Ammon's horn (tissue), 1 donor: Measurements from ENCODE around the gene CCDC136.

Experiments
- DNase-seq: peaks from one replicate; pipeline ENCODE4 v3.0.0-alpha.2; 2016; ENCODE audit warnings: low spot score

Gene CCDC136

DNA sequence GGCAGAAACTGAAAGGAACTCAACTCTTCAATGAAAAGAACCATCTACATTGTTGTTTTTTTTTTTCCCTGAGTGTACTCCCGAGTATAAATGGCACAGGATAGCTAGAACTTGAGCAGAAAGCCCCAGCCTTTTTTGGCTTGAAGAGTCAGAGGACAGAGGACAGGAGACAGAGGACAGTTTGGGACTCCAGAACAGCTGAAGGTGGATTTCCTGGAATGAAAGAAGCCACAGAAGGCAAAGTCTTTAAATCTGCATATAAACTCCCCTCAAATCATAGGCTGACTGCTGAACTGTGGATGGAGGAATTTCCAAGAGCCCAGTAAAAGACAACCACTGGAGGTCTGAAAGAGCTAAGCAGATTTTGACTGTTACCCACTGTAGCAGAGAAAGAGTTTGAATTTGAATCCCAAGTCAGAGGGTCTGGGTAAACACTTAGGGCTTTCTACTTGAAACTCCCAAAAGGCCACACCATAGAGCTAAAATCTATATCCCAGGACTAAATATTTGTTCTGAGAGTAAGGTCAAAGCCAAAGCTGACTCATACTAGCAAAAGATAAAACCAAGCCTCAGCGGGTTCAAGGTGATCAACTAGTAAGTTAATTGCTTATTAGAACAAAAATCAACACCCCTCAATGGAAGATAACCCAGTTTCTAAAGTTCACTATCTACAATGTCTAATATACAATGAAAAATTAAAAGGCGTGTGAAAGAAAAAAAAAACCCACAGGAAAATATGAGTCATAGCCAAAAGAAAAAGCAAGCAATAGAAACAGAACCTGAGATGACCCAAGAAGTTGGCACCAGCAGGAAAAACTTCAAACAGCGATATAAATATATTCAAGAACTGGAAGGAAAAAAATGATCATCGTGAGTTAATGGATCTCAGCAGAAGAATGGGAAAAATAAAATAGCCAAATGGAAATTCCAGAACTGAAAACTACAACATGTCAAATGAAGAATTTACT, 14.3 kb upstream of the CCDC136 start:
- no peak for DNase-seq

DNA sequence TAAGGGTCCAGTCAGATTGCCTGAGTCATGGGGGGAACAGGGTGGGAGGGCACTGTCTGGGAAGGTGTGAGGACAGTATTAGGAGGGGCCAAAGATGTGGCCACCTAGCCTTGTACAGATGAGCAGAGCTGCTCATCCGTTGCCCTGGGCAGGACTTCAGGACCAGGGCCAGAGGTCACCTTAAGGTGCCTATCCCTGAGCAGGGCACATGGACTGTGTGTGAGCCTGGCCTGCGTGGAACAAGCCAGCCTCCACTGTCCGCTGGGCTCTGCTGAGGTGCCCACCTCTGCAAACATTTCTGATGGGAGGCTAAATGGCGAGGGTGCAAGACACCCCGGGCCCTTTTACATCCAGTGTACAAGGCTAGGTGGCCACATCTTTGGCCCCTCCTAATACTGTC, 12.8 kb upstream of the CCDC136 start:
- no peak for DNase-seq

DNA sequence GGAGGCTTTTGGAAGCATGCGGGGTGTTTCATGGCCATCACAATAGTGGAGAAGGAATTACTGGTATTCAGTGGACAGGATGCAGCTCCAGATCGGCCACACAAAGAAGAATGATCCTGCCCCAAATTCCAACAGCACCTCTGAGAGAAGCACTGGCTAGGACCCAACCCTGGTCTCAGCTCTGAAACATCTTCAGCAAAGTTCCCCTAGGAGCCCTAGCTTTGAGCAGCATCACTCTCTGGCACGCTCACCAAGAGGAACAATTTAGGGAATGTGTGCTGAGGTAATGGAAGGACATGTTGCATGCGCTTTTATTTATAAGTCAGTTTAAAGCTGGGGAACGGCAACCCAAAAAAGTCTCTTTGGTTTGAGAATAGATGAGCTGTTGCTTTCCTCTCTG, 10.6 kb upstream of the CCDC136 start:
- DNase-seq = no peak

GRCh38 chr7:128781851-128782250, 9.9 kb upstream of the CCDC136 start:
- no peak for DNase-seq

DNA sequence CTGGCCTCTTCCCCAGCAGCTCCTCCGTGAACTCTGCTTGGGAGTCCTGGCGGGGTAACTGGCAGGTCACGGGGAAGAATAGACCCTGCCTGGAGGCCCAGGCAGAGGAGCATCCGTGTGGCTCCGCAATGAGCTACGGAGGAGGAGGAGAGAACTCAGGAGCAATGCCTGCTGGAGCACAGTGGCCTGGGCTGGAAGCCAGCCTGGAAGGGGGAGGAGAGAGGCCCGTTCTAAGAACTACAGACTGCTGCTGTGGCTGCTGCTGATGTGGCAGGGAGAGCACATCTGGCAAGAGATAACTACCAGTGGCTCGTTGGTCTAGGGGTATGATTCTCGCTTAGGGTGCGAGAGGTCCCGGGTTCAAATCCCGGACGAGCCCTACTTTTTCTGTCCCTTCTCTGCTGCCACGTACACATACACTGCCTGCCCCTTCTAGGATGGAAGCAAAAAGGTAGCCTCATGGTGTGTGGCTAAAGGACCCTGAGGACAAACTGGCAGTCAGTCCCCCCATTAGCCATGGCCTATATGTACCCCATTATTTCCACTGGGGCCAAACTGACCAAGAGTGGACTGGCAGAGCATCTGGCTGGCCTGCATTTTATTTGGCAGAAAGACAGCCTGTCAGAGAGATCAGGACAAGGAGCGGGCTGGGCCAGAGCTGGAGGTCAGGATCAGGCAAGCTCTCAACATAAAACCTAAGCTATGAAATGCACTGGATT, 8.5 kb upstream of the CCDC136 start:
- DNase-seq = peak; percentile 64

GRCh38 chr7:128785738-128786137, 6.0 kb upstream of the CCDC136 start:
- DNase-seq = no peak

DNA sequence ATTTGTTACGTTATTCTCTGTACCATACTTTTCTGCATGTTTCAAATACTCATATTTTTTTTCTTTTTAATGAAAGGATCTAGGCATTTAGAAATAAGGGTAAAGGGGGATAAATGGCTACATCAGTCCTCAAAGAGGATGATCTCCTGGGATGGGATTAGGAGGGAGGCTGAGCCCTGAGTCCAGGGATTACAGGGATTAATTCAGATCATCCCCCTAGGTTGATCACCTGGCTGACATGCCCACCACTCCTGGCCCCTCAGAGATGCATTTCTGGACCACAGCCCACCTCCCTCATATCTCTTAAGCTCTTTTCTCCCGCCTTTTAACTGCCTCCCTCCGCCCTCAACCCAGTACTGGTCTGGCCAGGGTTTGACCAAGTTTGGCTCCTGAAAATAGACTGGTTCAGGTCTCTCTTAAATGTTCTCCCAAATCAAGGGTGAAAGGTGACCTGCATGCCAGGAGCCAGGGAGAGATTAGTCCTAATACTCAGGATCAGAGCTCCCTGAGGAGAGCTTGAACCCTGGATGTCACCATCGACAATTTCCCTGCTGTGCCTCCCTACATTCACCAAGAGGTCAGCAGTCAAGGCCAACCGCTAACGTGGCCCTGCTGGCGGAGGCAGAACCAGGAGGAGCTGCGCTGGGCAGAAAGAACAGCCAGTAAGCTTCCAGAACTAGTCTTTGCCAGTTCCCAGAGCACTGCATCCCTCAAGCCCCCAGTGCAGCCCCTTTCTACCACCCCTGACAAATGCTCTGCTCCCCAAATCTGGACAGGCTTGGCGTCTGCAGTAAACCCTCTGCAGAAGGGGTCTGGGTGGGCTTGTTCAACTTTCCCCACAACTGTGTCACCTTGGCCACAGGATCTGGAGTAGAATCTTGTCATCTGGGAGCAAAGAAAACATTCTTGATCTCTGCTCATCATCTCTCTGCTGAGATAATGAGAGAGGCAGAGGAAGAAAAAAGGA, 3.0 kb upstream of the CCDC136 start:
- no peak for DNase-seq

DNA sequence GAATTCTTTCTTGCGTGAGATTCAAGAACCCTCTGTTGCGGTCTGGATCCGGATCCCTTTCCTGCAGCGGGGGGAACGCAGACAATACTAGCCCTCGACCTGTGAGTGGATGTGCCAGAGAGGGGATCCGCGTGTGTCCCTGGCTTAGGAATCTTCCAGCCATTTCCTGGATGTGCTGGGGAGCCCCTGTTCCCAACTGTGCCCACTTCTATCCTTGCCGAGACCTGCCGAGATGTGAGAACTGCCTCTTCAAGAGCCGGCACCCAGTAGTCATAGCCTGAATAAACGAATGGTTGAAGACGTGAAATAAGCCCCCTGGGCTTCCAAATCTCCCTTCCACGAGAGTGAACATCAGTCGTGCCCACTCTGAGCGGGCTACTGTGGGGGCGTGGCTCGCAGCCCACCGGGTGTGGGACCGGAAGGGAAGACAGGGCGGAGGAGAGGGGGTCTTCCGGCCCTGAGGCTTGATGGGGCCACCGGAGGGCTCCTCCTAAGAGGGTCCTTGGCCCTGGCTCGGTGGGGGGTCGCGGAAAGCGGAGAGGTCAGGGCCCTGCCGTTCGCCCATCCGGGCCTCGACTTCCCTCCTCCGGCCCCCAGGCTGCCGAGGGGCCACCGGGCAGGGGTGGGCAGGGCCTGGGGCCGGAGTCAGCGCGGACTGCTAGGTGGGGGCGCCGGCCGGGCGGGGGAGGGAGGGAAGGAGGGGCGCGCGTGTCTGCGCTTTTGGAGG, 1.3 kb upstream of the CCDC136 start:
- DNase-seq = no peak

- DNase-seq = no peak
These were observed 182 bp downstream of the CCDC136 start for GRCh38 chr7:128791972-128792327.

DNA sequence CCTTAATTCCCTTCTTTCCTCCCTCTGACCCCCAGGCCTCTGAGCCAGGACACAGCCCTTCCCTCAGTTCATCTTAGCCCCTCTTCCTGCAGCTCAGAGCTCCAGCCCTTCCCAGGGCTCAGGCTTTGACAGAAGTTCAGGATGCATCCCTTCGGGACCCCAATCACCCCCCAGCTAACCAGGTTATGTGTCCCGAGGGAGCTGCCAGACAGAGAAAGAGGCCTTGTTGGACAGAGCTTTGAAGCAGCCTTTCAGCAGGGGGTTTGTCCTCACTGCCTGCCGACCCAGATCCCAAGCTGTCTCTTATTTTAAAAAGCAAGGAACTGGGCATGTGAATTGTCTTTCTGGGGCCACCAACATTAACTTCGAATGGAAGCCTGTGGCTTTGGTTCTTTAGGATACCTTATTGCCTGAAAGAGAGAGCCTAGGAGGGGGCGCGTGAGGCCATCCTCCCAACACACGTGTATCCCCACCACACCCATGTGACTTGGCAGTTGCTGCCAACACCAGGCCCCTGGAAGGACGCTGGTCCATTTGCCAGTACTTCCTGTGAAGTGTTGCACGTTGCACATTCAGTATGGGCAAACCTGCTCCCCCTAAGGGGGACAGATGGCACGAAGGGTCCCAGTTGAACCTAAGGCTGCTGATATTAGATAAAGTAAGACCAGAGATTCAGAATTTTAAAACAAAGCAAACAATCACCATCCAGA, 858 bp downstream of the CCDC136 start:
- no peak for DNase-seq

GRCh38 chr7:128793181-128793547, 1.4 kb downstream of the CCDC136 start:
- DNase-seq = no peak

GRCh38 chr7:128794020-128794419, 2.3 kb downstream of the CCDC136 start:
- DNase-seq = no peak

DNA sequence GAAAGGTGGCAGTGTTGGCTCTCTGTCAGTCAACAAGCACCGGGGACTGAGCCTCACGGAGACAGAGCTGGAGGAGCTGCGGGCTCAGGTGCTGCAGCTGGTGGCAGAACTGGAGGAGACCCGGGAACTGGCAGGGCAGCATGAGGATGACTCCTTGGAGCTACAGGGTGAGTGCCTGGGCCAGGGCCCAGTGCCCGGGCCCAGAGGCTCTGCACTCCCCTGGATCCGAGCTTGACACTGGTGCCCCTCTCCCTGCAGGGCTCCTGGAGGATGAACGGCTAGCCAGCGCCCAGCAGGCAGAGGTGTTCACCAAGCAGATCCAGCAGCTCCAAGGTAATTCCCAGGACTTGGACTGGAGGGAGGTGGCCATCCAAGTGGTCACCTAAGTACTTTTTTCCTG, 2.7 kb downstream of the CCDC136 start:
- no peak for DNase-seq

GRCh38 chr7:128795129-128795528, 3.4 kb downstream of the CCDC136 start:
- no peak for DNase-seq

- no peak for DNase-seq
These were observed 4.6 kb downstream of the CCDC136 start for GRCh38 chr7:128796327-128796726.

DNA sequence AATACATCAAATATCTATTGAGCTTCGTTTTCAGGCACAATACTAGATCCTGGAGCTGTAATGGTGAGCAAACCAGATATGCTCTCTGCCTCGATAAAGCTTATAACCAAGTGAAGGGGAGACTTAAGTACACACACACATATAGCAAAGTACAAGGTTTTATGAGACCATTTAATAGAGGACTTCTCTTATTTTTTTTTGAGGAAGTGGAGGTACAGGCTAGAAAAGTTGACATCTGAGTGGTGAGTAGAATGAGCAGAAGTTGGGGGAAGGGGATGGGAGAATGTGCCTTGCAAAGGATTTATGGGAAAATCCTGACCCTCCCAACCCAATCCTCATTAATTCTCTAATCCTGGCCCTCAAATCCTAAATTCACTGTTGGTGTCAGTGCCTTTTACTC, 7.7 kb downstream of the CCDC136 start:
- no peak for DNase-seq

DNA sequence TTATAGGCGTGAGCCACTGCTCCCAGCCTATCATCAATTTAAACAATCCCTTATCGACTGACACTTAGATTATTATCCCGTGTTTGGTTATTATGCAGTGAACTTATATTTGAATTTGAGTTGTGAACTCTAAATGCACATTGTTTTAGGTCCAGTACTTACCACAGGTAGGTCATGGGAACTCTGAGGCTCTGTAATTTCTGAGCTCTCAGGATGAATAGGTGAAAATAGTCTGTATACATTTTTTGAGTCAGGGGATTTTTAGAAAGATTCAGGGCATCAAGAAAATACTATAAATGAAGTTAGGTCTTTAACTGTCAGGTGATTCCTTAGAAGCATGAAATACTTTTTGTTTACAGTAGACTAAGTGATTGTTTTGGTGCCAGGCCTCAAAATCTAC, 8.8 kb downstream of the CCDC136 start:
- no peak for DNase-seq

DNA sequence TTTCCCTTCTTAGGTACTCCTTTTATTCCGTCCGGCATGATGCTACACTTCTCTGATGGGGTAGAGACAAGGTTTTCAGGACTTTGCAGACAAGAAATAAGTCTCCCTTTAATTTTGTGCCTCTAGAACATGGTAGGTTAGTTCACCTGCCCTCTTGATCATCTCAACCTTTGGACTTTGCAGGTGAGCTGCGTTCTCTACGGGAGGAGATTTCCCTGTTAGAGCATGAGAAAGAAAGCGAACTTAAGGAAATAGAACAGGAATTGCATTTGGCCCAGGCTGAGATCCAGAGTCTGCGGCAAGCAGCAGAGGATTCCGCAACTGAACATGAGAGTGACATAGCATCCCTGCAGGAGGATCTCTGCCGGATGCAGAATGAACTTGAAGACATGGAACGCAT, 9.2 kb downstream of the CCDC136 start:
- DNase-seq = no peak

- no peak for DNase-seq
These were observed 10.1 kb downstream of the CCDC136 start for GRCh38 chr7:128801667-128802418.

- DNase-seq = no peak
These were observed 12.7 kb downstream of the CCDC136 start for GRCh38 chr7:128804484-128804883.
